Skeletal muscle satellite cell (primary cell): ENCODE measurements around the gene CLCN5.

Experiments
- H3K27me3 ChIP-seq: 2 replicates; pipeline ENCODE4 v1.7.0; 2013; ENCODE audit warnings: low read length; ENCODE audit not compliant: control insufficient read depth, insufficient read depth
- H3K36me3 ChIP-seq: 2 replicates; pipeline ENCODE4 v1.7.0; 2013; ENCODE audit warnings: mild to moderate bottlenecking, control low read depth, low read length; ENCODE audit not compliant: insufficient read depth
- H3K4me1 ChIP-seq: 2 replicates; pipeline ENCODE4 v1.7.0; 2013; ENCODE audit warnings: low read length; ENCODE audit not compliant: control insufficient read depth, insufficient read depth
- H3K4me2 ChIP-seq: 2 replicates; pipeline ENCODE4 v1.7.0; 2013; ENCODE audit warnings: mild to moderate bottlenecking, low read length
- H3K4me3 ChIP-seq: 2 replicates; pipeline ENCODE4 v1.7.0; 2013; ENCODE audit warnings: low read length
- H3K9ac ChIP-seq: 2 replicates; pipeline ENCODE4 v1.7.0; 2013; ENCODE audit warnings: mild to moderate bottlenecking, low read depth, low read length, moderate library complexity
- H3K9me3 ChIP-seq: replicated peaks from 2 replicates; pipeline ENCODE4 v1.7.0; 2013; ENCODE audit warnings: mild to moderate bottlenecking, control low read depth, low read length

The CLCN5 gene

DNA sequence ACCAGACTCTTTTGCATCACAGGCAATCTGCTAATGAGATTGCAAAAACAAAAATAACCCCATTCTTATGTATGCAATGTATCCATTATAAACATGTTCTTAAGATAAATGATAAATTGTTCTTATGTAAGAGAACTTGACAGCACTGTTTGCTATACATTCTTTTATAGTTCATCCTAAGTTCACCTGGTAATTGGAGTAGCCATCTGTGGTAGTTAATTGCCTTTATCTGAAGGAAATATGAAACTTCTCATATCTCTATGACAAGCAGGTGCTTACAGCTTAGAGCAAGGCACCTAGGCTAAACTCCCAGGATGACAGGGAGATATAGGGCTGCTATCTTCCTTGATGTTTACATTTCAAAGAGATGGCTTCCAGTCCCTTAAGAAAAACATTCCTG, 21.3 kb upstream of the CLCN5 start:
- Histone ChIP-seq H3K27me3 (peaks cover 17% of the 10 kb centered on the region), H3K4me3 (no peak overlapping the region), H3K9me3 (no peaks in the 10 kb centered on the region), H3K4me1 (no peaks in the 10 kb centered on the region), H3K4me2 (no peak overlapping the region), H3K36me3 (no peaks in the 10 kb centered on the region), H3K9ac (no peak overlapping the region)

DNA sequence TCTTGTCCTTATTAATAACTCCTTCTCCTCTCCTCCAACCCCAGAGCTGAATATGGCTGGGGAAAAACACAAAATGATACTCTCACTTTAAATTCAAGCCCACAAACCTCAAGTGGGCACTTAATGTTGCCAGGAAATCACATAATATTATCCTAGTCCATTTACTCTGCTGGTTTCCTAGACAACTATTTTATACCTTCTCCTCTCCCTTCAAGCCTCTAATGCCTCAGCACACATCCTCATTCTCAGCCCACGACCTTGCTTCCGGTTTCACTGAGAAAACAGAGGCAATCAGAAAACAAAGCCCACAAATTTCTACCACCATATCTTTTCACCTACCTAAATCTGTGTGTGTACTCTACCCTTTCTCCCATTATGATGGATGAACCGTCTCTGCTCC, 12.1 kb upstream of the CLCN5 start:
- Histone ChIP-seq H3K9ac (no peak overlapping the region), H3K9me3 (no peaks in the 10 kb centered on the region), H3K4me2 (no peak overlapping the region), H3K27me3 (peaks cover 43% of the 10 kb centered on the region), H3K4me3 (no peak overlapping the region), H3K4me1 (no peaks in the 10 kb centered on the region), H3K36me3 (no peaks in the 10 kb centered on the region)

DNA sequence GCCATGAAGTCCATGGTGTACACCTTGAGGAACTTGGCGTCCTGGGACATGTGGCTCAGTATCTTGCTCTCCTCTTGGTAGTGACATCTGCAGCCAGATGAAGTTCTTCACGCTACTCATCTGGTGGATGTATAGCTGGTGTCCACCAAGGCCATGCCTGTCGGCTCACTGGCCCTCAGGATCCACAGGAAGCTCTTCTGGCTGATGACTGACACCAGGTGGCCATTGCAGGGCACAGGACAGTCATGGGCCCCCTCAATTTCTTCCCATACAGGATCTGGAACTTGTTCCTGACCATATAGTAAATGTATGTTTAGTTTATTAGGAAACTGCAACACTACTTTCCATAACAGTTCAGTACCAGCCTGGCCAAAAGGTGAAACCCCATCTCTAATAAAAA, 10.3 kb upstream of the CLCN5 start:
- Histone ChIP-seq H3K9ac (no peak overlapping the region), H3K4me2 (no peak overlapping the region), H3K27me3 (peaks cover 43% of the 10 kb centered on the region), H3K4me1 (no peaks in the 10 kb centered on the region), H3K36me3 (no peaks in the 10 kb centered on the region), H3K9me3 (no peaks in the 10 kb centered on the region), H3K4me3 (no peak overlapping the region)

DNA sequence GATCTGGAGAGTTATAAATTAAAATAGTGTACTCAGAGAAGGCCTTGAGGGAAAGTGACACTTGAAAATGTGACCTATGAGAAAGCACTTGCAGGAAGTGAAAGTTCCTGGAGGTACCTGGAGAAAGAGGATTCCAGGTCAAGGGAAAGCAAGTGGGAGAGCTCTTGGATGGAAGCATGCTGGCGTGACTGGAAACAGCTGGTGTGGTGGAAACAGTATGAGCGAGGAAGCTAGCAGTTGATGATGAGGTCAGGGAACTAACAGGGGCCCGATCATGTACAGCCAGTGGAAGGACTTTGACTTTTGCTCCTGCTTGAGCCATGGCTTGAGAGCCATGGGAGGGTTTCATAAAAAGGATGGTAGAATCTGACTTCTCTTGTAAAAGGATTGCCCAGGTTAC, 9.5 kb upstream of the CLCN5 start:
- H3K4me2 ChIP-seq, result no peak overlapping the region
- no peaks in the 10 kb centered on the region for H3K4me1 ChIP-seq
- peaks cover 39% of the 10 kb centered on the region for H3K27me3 ChIP-seq
- H3K9me3 ChIP-seq, result no peaks in the 10 kb centered on the region
- no peak overlapping the region for H3K4me3 ChIP-seq
- no peaks in the 10 kb centered on the region for H3K36me3 ChIP-seq
- no peak overlapping the region for H3K9ac ChIP-seq

DNA sequence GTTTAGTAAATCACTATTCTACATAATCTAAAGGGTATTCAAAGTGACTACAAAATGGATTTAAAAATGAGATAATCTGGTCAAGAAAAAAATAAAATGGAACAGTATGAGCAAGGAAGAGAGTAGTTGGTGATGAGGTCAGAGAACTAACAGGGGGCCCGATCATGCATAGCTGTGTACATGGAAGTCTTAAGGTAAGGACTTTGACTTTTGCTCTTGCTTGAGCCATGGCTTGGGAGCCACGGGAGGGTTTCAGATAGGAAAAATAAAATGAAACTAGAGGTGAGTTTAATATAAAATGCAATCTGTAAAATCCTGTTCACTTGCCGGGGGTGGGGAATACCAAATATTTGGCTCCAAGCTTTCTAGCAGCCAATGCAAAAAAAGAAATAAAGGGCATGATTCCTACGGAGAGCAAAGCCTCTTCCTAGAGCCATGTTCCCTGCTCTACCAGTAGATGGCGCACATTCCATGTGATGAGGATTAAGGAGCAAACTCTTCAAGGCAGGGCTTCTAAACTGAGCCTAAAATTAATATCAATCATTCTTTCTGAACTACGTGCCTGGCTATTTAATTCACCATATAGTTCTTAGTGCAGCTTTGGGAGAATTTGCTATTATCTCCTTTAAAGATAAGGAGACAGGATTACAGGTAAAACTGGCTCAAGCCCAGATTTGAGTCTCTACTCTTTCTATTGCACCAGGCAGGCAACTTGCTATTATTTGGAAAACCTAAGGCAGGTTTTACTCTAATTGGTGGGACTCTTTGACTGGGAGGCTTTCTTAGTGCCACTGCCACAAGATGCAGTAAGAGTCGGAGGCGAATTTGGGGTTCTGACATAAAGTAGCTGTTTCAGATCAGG, 6.8 kb upstream of the CLCN5 start:
- Histone ChIP-seq H3K4me3 (no peak overlapping the region), H3K36me3 (no peaks in the 10 kb centered on the region), H3K27me3 (peaks cover 14% of the 10 kb centered on the region), H3K4me2 (no peak overlapping the region), H3K9ac (no peak overlapping the region), H3K4me1 (no peaks in the 10 kb centered on the region), H3K9me3 (no peaks in the 10 kb centered on the region)

DNA sequence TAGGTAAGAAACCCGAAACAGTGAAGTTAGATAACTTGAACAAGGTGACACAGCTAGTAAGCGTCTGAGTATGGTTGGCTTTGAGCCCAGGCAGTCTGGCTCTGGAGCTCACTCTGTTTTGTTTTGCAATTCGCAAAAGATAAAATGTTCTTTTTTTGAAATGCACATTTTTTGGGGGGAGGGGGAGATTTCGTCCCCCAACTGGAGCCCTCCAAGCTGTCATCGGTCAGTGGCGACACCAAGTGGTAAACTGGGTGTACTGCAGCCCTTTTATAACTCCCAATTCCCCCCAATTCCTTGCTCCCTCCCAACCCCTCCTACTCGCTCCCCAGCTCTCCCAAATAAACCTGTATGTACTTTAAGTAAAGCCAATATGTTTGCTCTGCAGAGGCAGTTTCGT, 2.8 kb upstream of the CLCN5 start:
- H3K4me3 ChIP-seq, result no peak overlapping the region
- H3K9ac ChIP-seq, result no peak overlapping the region
- no peaks in the 10 kb centered on the region for H3K36me3 ChIP-seq
- H3K27me3 ChIP-seq, result peaks cover 3% of the 10 kb centered on the region
- no peak overlapping the region for H3K4me2 ChIP-seq
- H3K9me3 ChIP-seq, result no peaks in the 10 kb centered on the region
- no peaks in the 10 kb centered on the region for H3K4me1 ChIP-seq

DNA sequence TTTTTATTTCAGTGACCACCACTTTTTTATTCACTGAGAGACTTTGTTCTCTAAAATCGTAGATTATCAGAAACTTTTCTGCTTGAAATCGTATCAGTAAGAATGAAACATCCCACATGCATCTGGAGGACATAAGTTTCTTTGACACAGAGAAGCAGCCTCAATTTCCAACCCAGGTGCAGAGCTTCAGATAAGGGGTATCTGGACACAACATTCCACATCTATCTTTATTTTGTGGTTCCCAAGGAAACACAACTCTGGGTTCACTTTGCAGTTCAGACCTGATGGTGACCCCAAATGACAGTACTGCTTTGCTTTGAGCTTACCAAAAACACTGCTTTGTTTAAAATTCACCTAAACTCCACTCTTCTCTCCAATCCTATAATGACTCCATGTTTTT, 1.3 kb upstream of the CLCN5 start:
- Histone ChIP-seq H3K36me3 (no peaks in the 10 kb centered on the region), H3K4me3 (no peak overlapping the region), H3K9ac (no peak overlapping the region), H3K27me3 (no peaks in the 10 kb centered on the region), H3K4me2 (no peak overlapping the region), H3K9me3 (no peaks in the 10 kb centered on the region), H3K4me1 (no peaks in the 10 kb centered on the region)

DNA sequence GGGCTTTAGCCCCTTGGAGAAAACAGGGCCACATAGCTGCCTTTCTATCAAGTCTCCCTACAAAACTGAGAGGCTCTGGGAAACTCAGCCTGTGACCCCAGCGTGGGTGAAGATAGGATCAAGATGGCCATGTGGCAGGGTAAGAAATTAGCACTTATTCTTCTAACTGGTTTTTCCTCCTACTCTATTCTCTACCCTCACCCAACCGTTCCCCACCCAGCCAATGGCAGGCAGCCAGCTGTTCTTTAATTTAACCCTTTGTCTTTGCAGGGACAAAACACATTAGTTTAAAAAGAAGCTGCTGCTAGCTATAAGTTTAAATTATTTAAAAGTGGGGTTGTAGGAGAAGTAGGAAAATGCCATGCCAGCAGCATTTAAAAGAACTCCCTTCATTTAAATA, 2.8 kb downstream of the CLCN5 start:
- H3K4me2 ChIP-seq, result peak overlapping the region; percentile 82
- H3K4me1 ChIP-seq, result peaks cover 2% of the 10 kb centered on the region
- no peak overlapping the region for H3K9ac ChIP-seq
- no peaks in the 10 kb centered on the region for H3K9me3 ChIP-seq
- H3K4me3 ChIP-seq, result no peak overlapping the region
- no peaks in the 10 kb centered on the region for H3K36me3 ChIP-seq
- no peaks in the 10 kb centered on the region for H3K27me3 ChIP-seq

DNA sequence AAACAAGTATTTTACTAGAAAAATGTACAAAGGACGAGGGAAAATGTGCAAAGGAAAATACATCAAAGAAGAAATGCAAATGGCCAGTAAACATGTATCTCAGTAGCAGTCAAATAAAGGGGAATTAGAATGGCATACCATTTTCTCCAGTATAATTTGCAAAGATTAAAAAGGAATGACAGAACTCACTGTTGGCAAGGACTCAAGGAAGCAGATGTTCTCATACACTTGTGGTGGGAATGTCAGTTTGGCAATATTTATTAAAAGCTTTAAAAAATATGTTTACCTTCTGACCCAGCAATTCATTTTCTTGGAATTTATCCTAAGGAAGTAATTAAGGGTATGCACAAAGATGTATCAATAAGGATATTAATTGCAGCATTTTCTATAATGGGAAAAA, 7.6 kb downstream of the CLCN5 start:
- Histone ChIP-seq H3K36me3 (no peaks in the 10 kb centered on the region), H3K9ac (no peak overlapping the region), H3K4me2 (no peak overlapping the region), H3K4me3 (no peak overlapping the region), H3K27me3 (no peaks in the 10 kb centered on the region), H3K4me1 (peaks cover 19% of the 10 kb centered on the region), H3K9me3 (no peaks in the 10 kb centered on the region)

DNA sequence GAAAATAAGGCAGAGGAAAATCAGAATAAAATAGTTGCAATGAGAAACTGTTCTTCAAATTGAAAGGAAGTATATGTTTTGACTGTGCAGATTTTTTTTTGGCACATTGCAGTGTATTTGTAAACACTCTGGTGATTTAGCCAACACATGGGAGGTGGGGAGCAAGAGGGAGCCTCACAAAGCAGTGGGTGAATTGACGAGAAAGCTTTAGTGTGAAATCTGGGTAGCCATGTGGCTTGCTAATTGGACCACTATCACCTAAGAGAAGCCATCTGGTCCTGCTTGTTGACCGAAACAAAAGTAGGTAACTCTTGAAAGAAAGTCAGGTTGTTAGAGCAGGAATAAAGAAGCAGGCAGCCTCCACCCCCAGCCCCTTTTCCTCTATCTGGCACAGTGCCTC, 10.4 kb downstream of the CLCN5 start:
- H3K4me1 ChIP-seq, result peaks cover 19% of the 10 kb centered on the region
- no peaks in the 10 kb centered on the region for H3K27me3 ChIP-seq
- no peaks in the 10 kb centered on the region for H3K36me3 ChIP-seq
- no peak overlapping the region for H3K9ac ChIP-seq
- H3K4me3 ChIP-seq, result no peak overlapping the region
- H3K9me3 ChIP-seq, result no peaks in the 10 kb centered on the region
- H3K4me2 ChIP-seq, result no peak overlapping the region

DNA sequence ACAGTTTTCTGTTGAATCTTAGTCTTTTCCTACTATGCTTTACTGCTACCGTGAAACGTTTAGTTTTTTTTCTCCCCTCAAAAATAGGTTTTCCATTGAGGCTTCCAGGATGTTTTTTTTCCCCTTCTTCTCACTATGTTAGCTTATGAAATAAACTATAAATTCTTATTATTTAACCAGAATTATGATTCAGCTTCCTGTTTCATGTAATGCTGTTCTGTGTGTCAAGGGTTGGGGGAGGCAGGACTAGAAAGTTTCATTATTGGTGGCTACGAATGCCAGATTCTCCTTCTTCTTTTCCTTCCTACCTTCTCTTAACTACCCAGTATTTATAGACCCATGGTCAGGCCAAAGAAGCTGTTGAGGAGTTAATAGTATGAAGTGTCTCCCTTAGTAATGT, 11.8 kb downstream of the CLCN5 start:
- Histone ChIP-seq H3K27me3 (no peaks in the 10 kb centered on the region), H3K4me2 (peak overlapping the region; percentile 45), H3K9ac (no peak overlapping the region), H3K4me3 (no peak overlapping the region), H3K36me3 (no peaks in the 10 kb centered on the region), H3K4me1 (peaks cover 19% of the 10 kb centered on the region), H3K9me3 (no peaks in the 10 kb centered on the region)

DNA sequence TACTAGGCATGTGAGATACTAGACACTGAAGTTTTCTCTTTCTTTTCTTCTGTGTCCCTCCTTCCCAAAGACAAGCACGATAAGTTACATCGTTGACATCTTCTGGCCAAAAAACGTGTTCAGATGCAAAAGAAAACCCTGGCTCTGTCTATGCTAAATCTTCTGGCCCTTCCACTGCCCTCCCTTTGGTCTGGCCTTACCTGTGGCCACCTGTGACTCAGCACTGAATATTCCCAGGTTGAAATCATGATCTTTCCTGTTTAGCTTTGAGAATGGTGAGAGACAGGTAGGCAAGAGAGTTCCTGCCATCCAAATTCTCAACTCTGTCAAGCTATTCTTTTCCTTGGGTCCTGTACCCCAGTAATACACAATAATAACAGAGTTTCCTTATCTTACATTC, 12.3 kb downstream of the CLCN5 start:
- H3K36me3 ChIP-seq, result no peaks in the 10 kb centered on the region
- peak overlapping the region; percentile 45 for H3K4me2 ChIP-seq

More for the DNA sequence above, 12.3 kb downstream of the CLCN5 start:
- Histone ChIP-seq H3K27me3 (no peaks in the 10 kb centered on the region), H3K9ac (no peak overlapping the region), H3K9me3 (no peaks in the 10 kb centered on the region), H3K4me3 (no peak overlapping the region), H3K4me1 (peaks cover 19% of the 10 kb centered on the region)
